Endothelial cell of umbilical vein (primary cell): ENCODE measurements around the gene ANO6. TPM values are rescaled to one million over a fixed set of nuclear protein-coding genes. Genes with fewer than 3 reads are reported as not detected.
A peak's percentile ranks its signal among the peaks of the same experiment; 100 is the strongest.

ENCODE experiments used
- BruUV-seq: library from RNA; stranded (reverse); fragments of 400-500 nt; replicated peaks from 2 replicates; lab custom pipeline; 2021; lab: Mats Ljungman, UMichigan
- CTCF ChIA-PET: fragments of 300-600, 350-600 bp; sonication (Branson Sonifier 250); formaldehyde crosslinking; loops from one replicate; lab custom pipeline; 2021; ENCODE audit warnings: antibody characterized with exemption, inconsistent platforms; lab: Charles Lee
- POLR2A ChIA-PET: fragments of 300-600, 350-600 bp; sonication (Branson Sonifier 250); formaldehyde crosslinking; loops from one replicate; lab custom pipeline; 2021; ENCODE audit warnings: antibody characterized with exemption, inconsistent platforms; lab: Charles Lee
- DNase-seq: peaks from one replicate; pipeline ENCODE4 v3.0.0-alpha.2; 2011; ENCODE audit warnings: low read depth, low spot score
- FAIRE-seq: peaks from 2 replicates; lab custom pipeline; 2011; peaks lifted over from hg19 to GRCh38; lab: Jason Lieb, UNC
- H2AFZ ChIP-seq: 2 replicates; pipeline ENCODE4 v1.6.0; 2012; ENCODE audit warnings: low read depth, low read length, control low read depth, inconsistent platforms
- H3K27ac ChIP-seq: 2 replicates; pipeline ENCODE4 v1.5.1; 2011; ENCODE audit warnings: low read depth, mild to moderate bottlenecking, control low read depth, low read length, moderate library complexity; ENCODE audit not compliant: insufficient read depth
- H3K27me3 ChIP-seq, 2 experiments: 2 replicates each; pipeline versions ENCODE4 v1.6.0 to v1.6.1; 2011; ENCODE audit warnings: low read length in 2 of 2, mixed read lengths in 1 of 2; ENCODE audit not compliant: control insufficient read depth in 2 of 2, insufficient read depth in 2 of 2
- H3K36me3 ChIP-seq, 2 experiments: 2 replicates in 1 of 2; 3 replicates in 1 of 2; pipeline ENCODE4 v1.5.1; 2011; ENCODE audit warnings: low read length in 2 of 2, mild to moderate bottlenecking in 1 of 2, moderate library complexity in 1 of 2; ENCODE audit not compliant: control insufficient read depth in 2 of 2, insufficient read depth in 2 of 2; ENCODE audit errors: extremely low read depth in 1 of 2
- H3K4me1 ChIP-seq: 3 replicates; pipeline ENCODE4 v1.5.1; 2011; ENCODE audit warnings: mild to moderate bottlenecking, low read length; ENCODE audit not compliant: control insufficient read depth, insufficient read depth; ENCODE audit errors: extremely low read depth
- H3K4me2 ChIP-seq: 2 replicates; pipeline ENCODE4 v1.6.1; 2011; ENCODE audit warnings: low read length, control low read depth, mixed read lengths; ENCODE audit not compliant: insufficient read depth
- H3K4me3 ChIP-seq, 3 experiments: fragments of 200-600 bp in 1 of 3; sonication (generic), shearing (Covaris generic) in 1 of 3; replicated peaks in 1 of 3; 2 replicates each; pipeline ENCODE4 v1.5.1; 2011 to 2016; ENCODE audit warnings: control low read depth in 3 of 3, low read length in 3 of 3, mild to moderate bottlenecking in 2 of 3, inconsistent platforms in 1 of 3, low read depth in 1 of 3, moderate library complexity in 1 of 3; ENCODE audit not compliant: insufficient read depth in 1 of 3
- H3K79me2 ChIP-seq: 2 replicates; pipeline ENCODE4 v1.6.0; 2012; ENCODE audit warnings: low read length, inconsistent platforms; ENCODE audit not compliant: control insufficient read depth, insufficient read depth
- H3K9ac ChIP-seq: replicated peaks from 2 replicates; pipeline ENCODE3; 2011; ENCODE audit warnings: low read length, control low read depth; ENCODE audit not compliant: insufficient read depth; ENCODE audit errors: extremely low read depth
- H3K9me1 ChIP-seq: replicated peaks from 3 replicates; pipeline ENCODE4 v1.6.0; 2011; ENCODE audit warnings: mild to moderate bottlenecking, low read length; ENCODE audit not compliant: control insufficient read depth, insufficient read depth; ENCODE audit errors: extremely low read depth
- H3K9me3 ChIP-seq: replicated peaks from 2 replicates; pipeline ENCODE4 v1.5.1; 2012; ENCODE audit warnings: low read length, inconsistent platforms; ENCODE audit not compliant: control insufficient read depth, insufficient read depth
- H4K20me1 ChIP-seq: replicated peaks from 2 replicates; pipeline ENCODE3; 2011; ENCODE audit warnings: mild to moderate bottlenecking, low read length; ENCODE audit not compliant: control insufficient read depth, insufficient read depth; ENCODE audit errors: extremely low read depth
- CTCF ChIP-seq, 2 donors: IDR thresholded peaks; 1 replicate in 1 of 2; 2 replicates in 1 of 2; pipeline ENCODE4 v1.5.1; 2011; ENCODE audit warnings: low read length in 2 of 2, mild to moderate bottlenecking in 2 of 2, moderate library complexity in 2 of 2, control low read depth in 1 of 2, inconsistent platforms in 1 of 2, low read depth in 1 of 2; ENCODE audit not compliant: insufficient read depth in 1 of 2; ENCODE audit errors: extremely low read depth in 1 of 2
- MAX ChIP-seq: IDR thresholded peaks from 2 replicates; pipeline ENCODE4 v1.6.1; 2011; ENCODE audit not compliant: insufficient read depth, insufficient read length
- POLR2A ChIP-seq: IDR thresholded peaks from 2 replicates; pipeline ENCODE4 v1.6.1; 2012; ENCODE audit warnings: low read depth, mild to moderate bottlenecking, control low read depth, low read length
- POLR2AphosphoS5 ChIP-seq: IDR thresholded peaks from 2 replicates; pipeline ENCODE4 v1.6.1; 2012; ENCODE audit warnings: low read depth, mild to moderate bottlenecking, control low read depth, low read length, moderate library complexity; ENCODE audit not compliant: insufficient read depth
- dilution Hi-C: fragments of 300-500 bp; cut with MboI; formaldehyde crosslinking; loops from one replicate; pipeline ENCODE4 v1.15.0; 2019; ENCODE audit warnings: low sequenced_read_pairs; ENCODE audit not compliant: extremely low pct_ligation_motif_present
- intact Hi-C: fragments of 100-400 bp; cut with micrococcal nuclease; formaldehyde crosslinking; loops from one replicate; pipeline ENCODE4 v1.10.0; 2022
- polyA plus RNA-seq, 4 experiments: library from polyadenylated mRNA; depleted of rRNA in 3 of 4; stranded (reverse) in 3 of 4; unstranded in 1 of 4; fragments of >200 nt; gene quantifications; 2 replicates each; pipeline versions ENCODE4 v1.2.1 to v1.2.3, GENCODE V29; 2011 to 2012; ENCODE audit warnings: missing spikeins in 1 of 4
- total RNA-seq: library from RNA; stranded (reverse); gene quantifications from 2 replicates; pipeline ENCODE4 v1.2.3, GENCODE V29; 2021

ANO6 gene
- total and polyA plus RNA-seq, 2 donors (not counting 3 experiments of a cell fraction or from before 2014, with no cell fraction given) = 21.3 to 67.6 TPM

- Histone ChIP-seq H3K27ac (peak overlapping the region; percentile 51), H3K4me3 (no peak overlapping the region), H3K4me2 (no peak overlapping the region), H3K9me3 (no peaks in the 10 kb centered on the region), H2AFZ (no peak overlapping the region), H3K79me2 (peaks cover 16% of the 10 kb centered on the region), H3K9ac (peak overlapping the region; percentile 8), H3K4me1 (peaks cover 19% of the 10 kb centered on the region), H4K20me1 (no peaks in the 10 kb centered on the region), H3K36me3 (no peaks in the 10 kb centered on the region), H3K9me1 (no peaks in the 10 kb centered on the region), H3K27me3 (no peaks in the 10 kb centered on the region)
- TF ChIP-seq POLR2AphosphoS5 (no peak), CTCF (IDR thresholded peaks at IDR 0.05; ENCODE audit: extremely low read depth in 1 of 2, insufficient read depth in 1 of 2, low read depth in 1 of 2, low read length in 2 of 2) (peak in 1 of 2 donors; percentile 10), POLR2A (no peak), MAX (no peak)
- BruUV-seq = no TSS peak
- peak; percentile 48 for DNase-seq
- ChIA-PET CTCF (interaction anchor here (1.0 to 1.5 kb wide), 6 partner anchors 13 to 104 kb away, joined by 3 to 4 read pairs (median 3); no protein-coding TSS in a partner anchor), POLR2A (no interaction called here)
- intact Hi-C loops = no loop called here
- dilution Hi-C loops = no loop called here
- peak; percentile 64 for FAIRE-seq
Measured at GRCh38 chr12:45284096-45284901, 68.4 kb downstream of the ANO6 start.
